Heart right ventricle (tissue), 16 donors: ENCODE measurements around the gene CSNK1A1L. TPM values are rescaled to one million over a fixed set of nuclear protein-coding genes. Genes with fewer than 3 reads are reported as not detected.
A peak's percentile ranks its signal among the peaks of the same experiment; 100 is the strongest.

Experiments
- ATAC-seq, 8 donors: fragments of 200-7000 bp; cut with Tn5 transposase; one replicate each; pipeline ENCODE4 v1.9.1; 2020; ENCODE audit warnings: mild to moderate bottlenecking in 8 of 8, moderate library complexity in 8 of 8, moderate number of reproducible peaks in 1 of 8
- DNase-seq, 2 donors: peaks; one replicate each; pipeline ENCODE4 v3.0.0-alpha.2; 2020
- H3K27ac ChIP-seq, 10 donors: fragments of 200-600 bp; sonication (generic) in 2 of 10; one replicate each; pipeline versions ENCODE4 v1.5.0 to v1.8.0; 2020 to 2022; ENCODE audit warnings: mild to moderate bottlenecking in 3 of 10
- H3K27me3 ChIP-seq, 7 donors: fragments of 200-600 bp; one replicate each; pipeline ENCODE4 v1.8.0; 2021 to 2022; ENCODE audit warnings: mild to moderate bottlenecking in 2 of 7
- H3K36me3 ChIP-seq, 9 donors: fragments of 200-600 bp; sonication (generic) in 1 of 9; one replicate each; pipeline versions ENCODE4 v1.5.0 to v1.8.0; 2020 to 2022; ENCODE audit warnings: mild to moderate bottlenecking in 2 of 9
- H3K4me1 ChIP-seq, 9 donors: fragments of 200-600 bp; sonication (generic) in 1 of 9; one replicate each; pipeline versions ENCODE4 v1.5.0 to v1.8.0; 2020 to 2022; ENCODE audit warnings: mild to moderate bottlenecking in 4 of 9
- H3K4me3 ChIP-seq, 10 donors: fragments of 200-600 bp; sonication (generic) in 2 of 10; one replicate each; pipeline versions ENCODE4 v1.5.0 to v1.8.0; 2020 to 2022; ENCODE audit warnings: mild to moderate bottlenecking in 7 of 10, moderate library complexity in 2 of 10
- H3K9me3 ChIP-seq, 11 donors: fragments of 200-600 bp in 10 of 11; sonication (generic) in 2 of 11; one replicate each; pipeline versions ENCODE4 v1.5.0 to v1.8.0; 2013 to 2022; ENCODE audit warnings: mild to moderate bottlenecking in 2 of 11, control low read depth in 1 of 11, moderate library complexity in 1 of 11
- WGBS, 2 donors: extraction: QIAGEN DNeasy Blood & Tissue Kit; methylation state at CpG; one replicate each; pipeline ENCODE4 v1.1.7; 2013; ENCODE audit warnings: inconsistent platforms in 1 of 2; 5-methylcytosine and 5-hydroxymethylcytosine counted together
- intact Hi-C, 10 donors: fragments of 100-400 bp; cut with DNase I; formaldehyde crosslinking; loops; one replicate each; pipeline versions ENCODE4 v1.11.1 to v1.14.2; 2022
- polyA plus RNA-seq, 2 donors: library from polyadenylated mRNA; stranded (reverse); fragments of 200-250 nt; gene quantifications; one replicate each; pipeline ENCODE4 v1.2.3, GENCODE V29; 2013
- total RNA-seq, 10 donors: library from RNA; stranded (reverse); fragmentation: NEBNext Ultra II Directional in 3 of 10; extraction: Animal tissue kit (Norgen Biotek cat#: 25700) in 3 of 10; gene quantifications; one replicate each; pipeline versions ENCODE4 v1.2.1 to v1.2.4, GENCODE V29; 2021 to 2023
- TF ChIP-seq, protein P1 (sequence below), 9 donors: fragments of 200-600 bp; sonication (generic) in 2 of 9; IDR thresholded peaks; one replicate each; pipeline versions ENCODE4 v1.5.0 to v1.8.0; 2021 to 2022; ENCODE audit warnings: antibody characterized with exemption in 9 of 9, mild to moderate bottlenecking in 5 of 9, moderate library complexity in 1 of 9
- donor health status: Arrhythmogenic right ventricular cardiomyopathy.
- donor health status: ischemic (EF 13 %, LVEDD 7.1; RV severe dilation, severe dysfunction).
- donor health status: healthy with polysubstance abuse.
- donor health status: DM: no; HTN: yes; CAD: no.
- donor health status: DM: no; HTN: no; CAD: no.
- donor health status: ischemic (EF 25% LVEDD 6.9; RV normal size, moderate dysfunction).
- donor health status: ischemic (EF 25% LVEDD 5.7; RV mildly dilated, moderate dysfunction).
- donor health status: healthy.
- donor health status: DM: yes; HTN: yes; CAD: no.
- donor health status: Ischemic cardiomyopathy.
- donor health status: ischemic (EF 35%, LVEDD 5.7; RV mildly dilated, moderate dysfunction).
- donor health status: nonischemic (EF 11% LVEDD 7.7; RV severe dilation, severe dysfunction).
- donor health status: DM: yes; HTN: yes; CAD: no.
- donor health status: PGD.
- donor health status: ischemic (EF 29% LVEDD 5.4; RV normal size, mild dysfunction).
- donor health status: nonischemic (EF 23%, LVEDD 6.1; RV moderate dilation, normal function).

CSNK1A1L gene
- total and polyA plus RNA-seq, 12 donors, result not detected

DNA sequence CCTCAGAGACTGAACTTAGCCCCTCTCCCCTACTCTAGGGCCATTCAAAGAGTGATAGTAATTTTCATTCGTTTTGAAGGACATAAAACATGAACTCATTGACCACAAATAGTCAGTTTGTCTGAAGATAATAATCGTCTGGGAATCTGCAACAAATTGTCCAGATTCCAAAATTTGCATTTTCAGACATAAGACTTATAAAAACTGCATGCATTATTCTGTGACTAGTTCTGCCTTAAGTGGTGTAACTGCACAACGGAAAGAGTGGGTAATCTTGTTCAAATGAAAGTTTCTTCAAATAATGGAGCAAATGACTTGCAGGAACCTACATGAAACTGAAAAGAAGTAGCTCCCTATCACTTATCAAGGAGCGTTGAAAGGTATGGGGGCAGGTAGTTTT is 8.4 kb downstream of the CSNK1A1L start:
- ATAC-seq, result no peak

DNA sequence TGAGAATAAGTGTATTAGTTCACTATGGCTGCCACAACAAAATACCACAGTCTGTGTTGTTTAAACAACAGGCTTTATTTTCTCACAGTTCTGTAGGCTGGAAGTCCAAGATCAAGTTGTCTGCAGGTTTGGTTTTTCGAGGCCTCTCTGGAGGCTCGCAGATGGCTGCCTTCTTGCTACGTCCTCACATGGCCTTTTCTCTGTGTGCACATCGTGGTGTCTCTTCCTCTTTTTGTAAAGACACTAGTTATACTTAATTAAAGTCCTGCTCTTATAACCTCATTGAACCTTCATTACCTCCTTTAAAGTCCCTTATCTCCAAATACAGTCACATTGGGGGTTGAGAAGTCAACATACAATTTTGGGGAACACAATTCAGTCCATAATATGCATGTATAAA is 10.6 kb downstream of the CSNK1A1L start:
- H3K4me1 ChIP-seq, result no peaks in the 10 kb centered on the region
- no peak overlapping the region for H3K27ac ChIP-seq
- TF ChIP-seq, protein P1, sequence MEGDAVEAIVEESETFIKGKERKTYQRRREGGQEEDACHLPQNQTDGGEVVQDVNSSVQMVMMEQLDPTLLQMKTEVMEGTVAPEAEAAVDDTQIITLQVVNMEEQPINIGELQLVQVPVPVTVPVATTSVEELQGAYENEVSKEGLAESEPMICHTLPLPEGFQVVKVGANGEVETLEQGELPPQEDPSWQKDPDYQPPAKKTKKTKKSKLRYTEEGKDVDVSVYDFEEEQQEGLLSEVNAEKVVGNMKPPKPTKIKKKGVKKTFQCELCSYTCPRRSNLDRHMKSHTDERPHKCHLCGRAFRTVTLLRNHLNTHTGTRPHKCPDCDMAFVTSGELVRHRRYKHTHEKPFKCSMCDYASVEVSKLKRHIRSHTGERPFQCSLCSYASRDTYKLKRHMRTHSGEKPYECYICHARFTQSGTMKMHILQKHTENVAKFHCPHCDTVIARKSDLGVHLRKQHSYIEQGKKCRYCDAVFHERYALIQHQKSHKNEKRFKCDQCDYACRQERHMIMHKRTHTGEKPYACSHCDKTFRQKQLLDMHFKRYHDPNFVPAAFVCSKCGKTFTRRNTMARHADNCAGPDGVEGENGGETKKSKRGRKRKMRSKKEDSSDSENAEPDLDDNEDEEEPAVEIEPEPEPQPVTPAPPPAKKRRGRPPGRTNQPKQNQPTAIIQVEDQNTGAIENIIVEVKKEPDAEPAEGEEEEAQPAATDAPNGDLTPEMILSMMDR (IDR thresholded peaks at IDR 0.05), result no peak
- ATAC-seq (no peak), DNase-seq (no peak)
- H3K9me3 ChIP-seq, result no peaks in the 10 kb centered on the region
- intact Hi-C loops, result no loop called here
- H3K36me3 ChIP-seq, result no peaks in the 10 kb centered on the region
- H3K4me3 ChIP-seq, result no peak overlapping the region
- H3K27me3 ChIP-seq, result no peaks in the 10 kb centered on the region
- WGBS, 2 donors, result 91 to 92% methylated on average over 4 of the region's 4 CpGs

More for the DNA sequence above, 8.4 kb downstream of the CSNK1A1L start:
- 69 to 73% methylated on average over 4 of the region's 4 CpGs for WGBS, 2 donors
- Histone ChIP-seq H3K27me3 (no peaks in the 10 kb centered on the region), H3K4me3 (no peak overlapping the region), H3K9me3 (no peaks in the 10 kb centered on the region), H3K27ac (no peak overlapping the region), H3K36me3 (no peaks in the 10 kb centered on the region), H3K4me1 (no peaks in the 10 kb centered on the region)
- DNase-seq, result no peak
- intact Hi-C loops, result no loop called here
- TF ChIP-seq, protein P1 (IDR thresholded peaks at IDR 0.05), result no peak

DNA sequence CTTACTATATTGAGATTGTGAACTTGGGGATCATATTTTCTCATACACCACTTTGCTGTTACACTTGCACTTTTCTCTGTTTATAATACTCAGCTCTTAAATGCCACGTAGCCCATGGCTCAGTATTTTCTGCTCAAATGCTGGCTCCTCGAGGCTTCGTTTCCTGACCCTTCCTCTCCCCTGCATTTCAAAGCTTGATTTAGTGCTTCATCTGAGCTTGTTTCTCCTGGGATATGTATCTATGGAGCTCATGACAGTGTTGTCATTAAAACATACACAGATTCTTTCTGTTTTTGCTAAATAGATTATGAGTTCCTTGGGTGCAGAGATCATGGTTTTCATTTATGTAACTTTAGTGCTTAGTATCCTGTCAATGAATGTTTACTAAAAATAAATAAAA is 11.4 kb downstream of the CSNK1A1L start:
- DNase-seq, result no peak
- Histone ChIP-seq H3K27ac (no peak overlapping the region), H3K36me3 (no peaks in the 10 kb centered on the region), H3K27me3 (no peaks in the 10 kb centered on the region), H3K9me3 (no peaks in the 10 kb centered on the region), H3K4me1 (no peaks in the 10 kb centered on the region), H3K4me3 (no peak overlapping the region)
- intact Hi-C loops, result no loop called here
- ATAC-seq, result no peak
- TF ChIP-seq, protein P1 (IDR thresholded peaks at IDR 0.05), result no peak
- 48 to 54% methylated on average over 3 of the region's 3 CpGs for WGBS, 2 donors

DNA sequence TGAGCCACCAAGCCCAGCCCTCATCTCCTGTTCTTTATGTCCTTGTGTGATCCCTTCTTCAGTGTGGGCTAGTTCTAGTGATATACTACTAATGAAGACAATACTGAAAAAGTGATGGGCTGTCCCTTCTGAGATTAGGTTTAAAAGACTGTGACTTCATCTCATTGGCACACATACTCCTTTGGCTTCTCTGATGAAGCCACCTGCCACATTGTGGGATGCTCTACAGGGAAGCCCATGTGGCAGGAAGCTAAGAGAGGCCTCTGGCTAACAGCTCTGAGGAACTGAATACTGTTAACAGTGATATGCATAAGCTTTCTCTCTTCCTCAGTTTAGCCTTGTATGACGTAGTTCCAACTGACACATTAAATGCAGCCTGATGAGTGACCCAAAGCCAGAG is 13.6 kb downstream of the CSNK1A1L start:
- TF ChIP-seq, protein P1 (IDR thresholded peaks at IDR 0.05), result no peak
- Histone ChIP-seq H3K4me3 (no peak overlapping the region), H3K9me3 (no peaks in the 10 kb centered on the region), H3K36me3 (no peaks in the 10 kb centered on the region), H3K27me3 (no peaks in the 10 kb centered on the region), H3K27ac (peak overlapping the region in 2 of 10 donors; percentile 35 to 79), H3K4me1 (peaks cover 0 to 9% (median 0%) of the 10 kb centered on the region in 9 donors)
- intact Hi-C loops, result no loop called here
- DNase-seq (no peak), ATAC-seq (no peak)
- WGBS, 2 donors, result 73 to 96% methylated on average over 1 of the region's 1 CpG
